Measurements from ENCODE around the gene AURKAIP1.

AURKAIP1 gene

DNA sequence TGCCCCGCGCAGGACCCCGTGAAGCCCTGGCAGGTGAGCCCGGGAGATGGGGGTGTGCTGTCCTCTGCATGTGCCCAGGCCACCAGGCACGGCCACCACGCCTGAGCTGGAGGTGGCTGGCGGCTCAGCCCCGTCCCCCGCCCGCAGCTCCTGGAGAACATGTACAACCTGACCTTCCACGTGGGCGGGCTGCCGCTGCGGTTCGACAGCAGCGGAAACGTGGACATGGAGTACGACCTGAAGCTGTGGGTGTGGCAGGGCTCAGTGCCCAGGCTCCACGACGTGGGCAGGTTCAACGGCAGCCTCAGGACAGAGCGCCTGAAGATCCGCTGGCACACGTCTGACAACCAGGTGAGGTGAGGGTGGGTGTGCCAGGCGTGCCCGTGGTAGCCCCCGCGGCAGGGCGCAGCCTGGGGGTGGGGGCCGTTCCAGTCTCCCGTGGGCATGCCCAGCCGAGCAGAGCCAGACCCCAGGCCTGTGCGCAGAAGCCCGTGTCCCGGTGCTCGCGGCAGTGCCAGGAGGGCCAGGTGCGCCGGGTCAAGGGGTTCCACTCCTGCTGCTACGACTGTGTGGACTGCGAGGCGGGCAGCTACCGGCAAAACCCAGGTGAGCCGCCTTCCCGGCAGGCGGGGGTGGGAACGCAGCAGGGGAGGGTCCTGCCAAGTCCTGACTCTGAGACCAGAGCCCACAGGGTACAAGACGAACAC is 42.1 kb downstream of the AURKAIP1 start:
- no peak for DNase-seq (ENCODE audit: low spot score)

DNA sequence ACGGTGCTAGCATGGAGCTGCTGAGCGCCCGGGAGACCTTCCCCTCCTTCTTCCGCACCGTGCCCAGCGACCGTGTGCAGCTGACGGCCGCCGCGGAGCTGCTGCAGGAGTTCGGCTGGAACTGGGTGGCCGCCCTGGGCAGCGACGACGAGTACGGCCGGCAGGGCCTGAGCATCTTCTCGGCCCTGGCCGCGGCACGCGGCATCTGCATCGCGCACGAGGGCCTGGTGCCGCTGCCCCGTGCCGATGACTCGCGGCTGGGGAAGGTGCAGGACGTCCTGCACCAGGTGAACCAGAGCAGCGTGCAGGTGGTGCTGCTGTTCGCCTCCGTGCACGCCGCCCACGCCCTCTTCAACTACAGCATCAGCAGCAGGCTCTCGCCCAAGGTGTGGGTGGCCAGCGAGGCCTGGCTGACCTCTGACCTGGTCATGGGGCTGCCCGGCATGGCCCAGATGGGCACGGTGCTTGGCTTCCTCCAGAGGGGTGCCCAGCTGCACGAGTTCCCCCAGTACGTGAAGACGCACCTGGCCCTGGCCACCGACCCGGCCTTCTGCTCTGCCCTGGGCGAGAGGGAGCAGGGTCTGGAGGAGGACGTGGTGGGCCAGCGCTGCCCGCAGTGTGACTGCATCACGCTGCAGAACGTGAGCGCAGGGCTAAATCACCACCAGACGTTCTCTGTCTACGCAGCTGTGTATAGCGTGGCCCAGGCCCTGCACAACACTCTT is 42.8 kb downstream of the AURKAIP1 start:
- DNase-seq (ENCODE audit: low spot score), result no peak

DNA sequence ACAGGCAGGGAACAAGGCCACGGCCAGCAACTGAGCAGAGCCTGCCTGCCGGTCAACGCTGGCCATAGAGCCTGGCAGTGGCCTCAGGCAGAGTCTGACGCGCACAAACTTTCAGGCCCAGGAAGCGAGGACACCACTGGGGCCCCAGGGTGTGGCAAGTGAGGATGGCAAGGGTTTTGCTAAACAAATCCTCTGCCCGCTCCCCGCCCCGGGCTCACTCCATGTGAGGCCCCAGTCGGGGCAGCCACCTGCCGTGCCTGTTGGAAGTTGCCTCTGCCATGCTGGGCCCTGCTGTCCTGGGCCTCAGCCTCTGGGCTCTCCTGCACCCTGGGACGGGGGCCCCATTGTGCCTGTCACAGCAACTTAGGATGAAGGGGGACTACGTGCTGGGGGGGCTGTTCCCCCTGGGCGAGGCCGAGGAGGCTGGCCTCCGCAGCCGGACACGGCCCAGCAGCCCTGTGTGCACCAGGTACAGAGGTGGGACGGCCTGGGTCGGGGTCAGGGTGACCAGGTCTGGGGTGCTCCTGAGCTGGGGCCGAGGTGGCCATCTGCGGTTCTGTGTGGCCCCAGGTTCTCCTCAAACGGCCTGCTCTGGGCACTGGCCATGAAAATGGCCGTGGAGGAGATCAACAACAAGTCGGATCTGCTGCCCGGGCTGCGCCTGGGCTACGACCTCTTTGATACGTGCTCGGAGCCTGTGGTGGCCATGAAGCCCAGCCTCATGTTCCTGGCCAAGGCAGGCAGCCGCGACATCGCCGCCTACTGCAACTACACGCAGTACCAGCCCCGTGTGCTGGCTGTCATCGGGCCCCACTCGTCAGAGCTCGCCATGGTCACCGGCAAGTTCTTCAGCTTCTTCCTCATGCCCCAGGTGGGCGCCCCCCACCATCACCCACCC is 43.7 kb downstream of the AURKAIP1 start, which contains the start of gene TAS1R3:
TSS of gene TAS1R3 (plus strand) at position 213 of the 898 bp plus-strand sequence. CDS start at position 279, 66 bp downstream.
- DNase-seq (ENCODE audit: low spot score), result no peak

DNA sequence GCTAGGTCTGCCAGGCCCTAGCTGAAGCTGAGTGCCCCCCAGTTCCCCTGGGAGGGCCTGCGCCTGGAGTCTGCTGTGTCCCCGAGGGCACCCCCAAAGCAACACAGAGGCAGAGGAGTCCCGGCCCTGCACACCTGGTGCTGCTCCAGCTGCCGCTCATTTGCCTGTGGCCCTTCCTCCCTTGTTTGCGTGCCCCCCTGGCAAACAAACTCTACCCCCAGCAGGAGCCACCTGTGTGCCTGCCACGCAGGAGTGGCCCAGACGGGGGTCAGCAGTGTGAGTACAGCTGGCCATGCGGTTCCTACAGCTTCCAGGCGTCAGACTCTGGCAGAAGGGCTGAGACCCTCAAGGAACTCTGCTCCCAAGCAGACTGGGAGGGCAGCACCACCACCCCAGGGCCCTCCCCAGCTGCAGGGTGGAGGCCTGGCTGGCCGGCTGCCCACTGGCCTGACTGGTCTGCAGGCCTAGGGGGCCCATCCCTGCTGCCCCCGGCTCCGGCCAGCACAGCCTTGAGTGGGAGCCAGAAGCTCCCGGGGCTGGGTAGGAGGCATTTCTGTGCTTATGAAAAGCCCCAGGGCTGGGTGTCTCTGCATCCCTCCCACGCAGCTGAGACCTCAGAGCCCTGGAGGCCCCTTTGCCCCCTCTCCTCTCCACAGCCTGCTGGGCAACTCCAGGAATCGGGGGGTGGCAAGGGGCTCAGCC is 44.5 kb downstream of the AURKAIP1 start:
- no peak for DNase-seq (ENCODE audit: low spot score)

DNA sequence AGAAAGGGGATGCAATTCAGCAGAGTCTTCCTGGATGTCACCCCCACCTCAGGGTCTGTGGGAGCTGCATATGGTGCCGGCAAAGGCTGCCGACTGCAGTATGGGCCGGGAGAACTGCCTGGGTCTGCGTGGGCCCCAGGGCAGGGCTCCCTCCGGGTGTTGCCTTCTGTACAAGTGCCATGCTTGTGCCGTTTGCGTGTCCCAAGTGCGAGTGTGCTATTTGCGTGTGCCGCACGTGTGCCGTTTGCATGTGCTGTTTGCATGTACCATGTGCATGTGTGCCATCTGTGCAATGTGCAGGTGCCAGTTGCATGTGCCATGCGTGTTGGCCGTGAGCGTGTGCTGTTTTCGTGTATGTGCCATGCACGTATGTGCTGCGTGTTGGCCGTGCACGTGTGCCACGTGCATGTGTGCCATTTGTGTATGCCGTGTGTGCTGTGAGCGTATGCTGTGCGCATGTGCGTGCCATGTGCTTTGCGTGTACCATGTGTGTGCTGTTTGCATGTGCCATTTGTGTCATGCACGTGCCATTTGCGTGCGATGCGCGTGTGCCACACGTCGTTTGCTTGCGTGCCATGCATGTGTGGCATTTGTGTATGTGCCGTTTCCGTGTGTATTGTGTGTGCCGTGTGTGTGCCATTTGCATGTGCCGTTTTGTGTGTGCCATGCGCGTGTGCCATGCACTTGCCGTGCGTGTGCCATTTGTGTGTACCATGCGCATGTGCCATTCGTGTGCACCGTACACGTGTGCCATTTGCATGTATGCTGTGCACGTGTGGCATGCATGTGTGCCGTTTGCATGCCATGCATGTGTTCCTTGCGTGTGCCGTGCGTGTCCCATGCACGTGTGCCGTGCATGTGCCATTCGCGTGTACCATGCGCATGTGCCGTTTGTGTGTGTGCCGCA is 45.5 kb downstream of the AURKAIP1 start:
- DNase-seq (ENCODE audit: low spot score), result no peak

DNA sequence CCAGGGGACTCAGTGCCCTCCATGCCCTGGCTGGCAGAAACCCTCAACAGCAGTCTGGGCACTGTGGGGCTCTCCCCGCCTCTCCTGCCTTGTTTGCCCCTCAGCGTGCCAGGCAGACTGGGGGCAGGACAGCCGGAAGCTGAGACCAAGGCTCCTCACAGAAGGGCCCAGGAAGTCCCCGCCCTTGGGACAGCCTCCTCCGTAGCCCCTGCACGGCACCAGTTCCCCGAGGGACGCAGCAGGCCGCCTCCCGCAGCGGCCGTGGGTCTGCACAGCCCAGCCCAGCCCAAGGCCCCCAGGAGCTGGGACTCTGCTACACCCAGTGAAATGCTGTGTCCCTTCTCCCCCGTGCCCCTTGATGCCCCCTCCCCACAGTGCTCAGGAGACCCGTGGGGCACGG is 46.8 kb downstream of the AURKAIP1 start:
- no peak for DNase-seq (ENCODE audit: low spot score)

DNA sequence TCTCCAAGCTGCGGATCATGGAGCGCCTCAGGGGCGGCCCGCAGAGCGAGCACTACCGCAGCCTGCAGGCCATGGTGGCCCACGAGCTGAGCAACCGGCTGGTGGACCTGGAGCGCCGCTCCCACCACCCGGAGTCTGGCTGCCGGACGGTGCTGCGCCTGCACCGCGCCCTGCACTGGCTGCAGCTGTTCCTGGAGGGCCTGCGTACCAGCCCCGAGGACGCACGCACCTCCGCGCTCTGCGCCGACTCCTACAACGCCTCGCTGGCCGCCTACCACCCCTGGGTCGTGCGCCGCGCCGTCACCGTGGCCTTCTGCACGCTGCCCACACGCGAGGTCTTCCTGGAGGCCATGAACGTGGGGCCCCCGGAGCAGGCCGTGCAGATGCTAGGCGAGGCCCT is 47.7 kb downstream of the AURKAIP1 start:
- DNase-seq (ENCODE audit: low spot score), result no peak

DNA sequence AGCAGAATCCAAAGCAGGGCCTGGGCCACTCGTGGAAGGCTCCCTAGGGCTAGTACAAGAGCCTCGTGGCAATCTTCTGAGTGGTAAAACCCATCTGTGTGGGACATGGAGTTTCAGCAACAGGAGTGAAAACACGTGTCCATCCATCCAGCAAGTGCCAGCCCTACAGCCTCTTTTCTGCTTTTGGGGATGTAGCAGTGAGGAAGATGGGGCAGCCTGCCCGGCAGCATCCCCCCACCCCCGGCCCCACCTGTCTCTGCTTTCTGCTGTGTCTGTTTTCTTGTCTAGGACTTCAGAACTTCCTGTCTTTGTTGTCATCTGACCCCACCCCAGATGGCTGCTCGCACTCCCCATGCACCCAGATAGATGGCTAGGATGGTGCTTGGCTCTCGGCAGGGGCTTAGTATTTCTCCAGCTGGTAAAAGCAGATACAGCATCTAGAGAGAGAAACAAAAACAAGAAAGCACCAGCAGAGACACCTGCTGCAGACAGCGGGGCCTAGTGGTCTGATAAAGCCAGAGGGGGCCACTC is 48.9 kb downstream of the AURKAIP1 start:
- no peak for DNase-seq (ENCODE audit: low spot score)

DNA sequence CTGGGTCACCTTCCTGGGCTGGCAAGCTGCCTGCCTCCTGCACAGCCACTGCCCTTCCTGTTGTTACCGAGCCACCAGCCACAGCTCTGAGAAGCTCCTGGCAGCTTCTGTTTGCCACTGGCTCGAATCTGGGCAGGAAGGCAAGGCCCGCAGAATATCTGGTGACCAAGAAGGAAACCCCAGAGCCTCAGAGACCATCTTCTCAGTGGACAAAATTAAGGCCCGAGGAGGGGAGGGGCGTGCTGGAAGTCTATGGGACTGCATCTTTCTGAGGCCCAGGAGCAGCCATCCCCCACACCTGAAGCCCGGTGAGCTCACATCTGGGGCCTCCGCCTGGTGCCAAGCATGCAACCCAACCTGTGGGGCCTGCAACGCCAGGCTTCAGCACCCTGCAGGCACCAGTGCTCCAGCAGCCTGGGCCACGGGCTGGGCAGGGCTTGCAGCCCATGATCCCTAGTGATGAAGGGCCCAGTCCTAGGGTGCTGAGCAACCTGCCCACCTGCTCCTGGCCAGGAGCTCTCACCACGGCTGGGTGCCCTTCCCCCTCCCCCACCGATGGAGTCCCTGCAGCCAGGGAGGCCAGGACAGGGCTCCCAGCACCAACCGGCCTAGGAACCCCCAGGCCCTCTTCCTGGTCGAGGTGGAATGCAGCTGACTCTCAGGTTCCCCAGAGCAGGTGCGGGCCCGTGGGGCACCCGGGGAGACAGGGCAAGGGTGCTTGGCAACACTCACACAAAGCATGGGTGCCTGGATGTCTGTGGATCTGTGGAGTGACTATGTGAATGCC is 49.5 kb downstream of the AURKAIP1 start:
- no peak for DNase-seq (ENCODE audit: low spot score)

DNA sequence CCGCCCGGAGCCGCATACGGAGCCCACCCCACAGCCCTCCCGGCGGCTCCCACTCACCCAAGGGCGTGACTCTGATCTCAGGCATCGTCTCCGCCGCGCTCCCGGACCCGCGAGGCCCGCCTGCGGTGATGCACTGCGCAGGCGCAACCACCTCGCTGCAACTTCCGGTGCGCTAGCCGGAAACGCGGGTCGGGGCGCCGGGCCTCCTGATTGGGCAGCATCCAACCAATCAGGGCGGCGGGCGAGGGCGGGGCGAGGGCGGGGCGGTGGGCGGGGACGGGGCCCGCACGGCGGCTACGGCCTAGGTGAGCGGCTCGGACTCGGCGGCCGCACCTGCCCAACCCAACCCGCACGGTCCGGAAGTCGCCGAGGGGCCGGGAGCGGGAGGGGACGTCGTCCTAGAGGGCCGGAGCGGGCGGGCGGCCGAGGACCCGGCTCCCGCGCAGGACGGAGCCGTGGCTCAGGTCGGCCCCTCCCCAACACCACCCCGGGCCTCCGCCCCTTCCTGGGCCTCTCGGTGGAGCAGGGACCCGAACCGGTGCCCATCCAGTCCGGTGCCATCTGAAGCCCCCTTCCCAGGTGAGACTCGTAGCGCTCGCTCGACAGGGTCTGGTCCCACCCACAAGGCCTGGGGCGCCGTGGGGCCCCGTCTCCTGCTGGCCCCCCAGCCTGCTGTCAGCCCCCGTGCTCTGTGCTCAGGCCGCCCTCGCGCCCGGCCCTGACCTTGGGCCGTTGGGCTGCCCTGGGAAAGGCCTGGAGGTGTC is 50.3 kb downstream of the AURKAIP1 start, which contains the start of the genes CPTP and INTS11:
TSS of gene CPTP (plus strand) at position 279 of the 764 bp plus-strand sequence. CDS start 2,109 bp downstream, outside the sequence.
TSS of gene INTS11 (minus strand) at position 137 of the 764 bp plus-strand sequence. CDS start at position 85, 52 bp downstream.
- peak; percentile 96 for DNase-seq (ENCODE audit: low spot score)

DNA sequence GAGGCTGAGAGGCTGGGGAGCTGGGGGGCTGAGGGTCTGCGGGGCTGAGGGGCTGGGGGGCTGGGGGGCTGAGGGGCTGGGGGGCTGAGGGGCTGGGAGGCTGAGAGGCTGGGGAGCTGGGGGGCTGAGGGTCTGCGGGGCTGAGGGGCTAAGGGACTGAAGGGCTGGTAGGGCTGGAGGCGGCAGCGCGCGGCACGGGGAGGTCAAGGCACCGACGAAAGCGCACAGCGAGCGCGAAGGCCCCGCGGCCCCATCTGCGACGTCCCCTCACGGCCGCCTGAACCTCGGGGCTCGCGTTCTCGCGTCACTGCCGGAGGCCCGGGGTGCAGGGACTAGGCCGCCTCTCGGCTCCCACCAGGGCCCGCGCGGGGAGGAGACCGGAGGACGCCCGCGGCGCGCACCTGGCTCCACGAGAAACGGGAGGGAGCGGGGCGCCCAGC is 50.9 kb downstream of the AURKAIP1 start:
- DNase-seq (ENCODE audit: low spot score), result no peak
